HG02759 (cell line): ENCODE results near the gene KANTR.
"Not testable (repeated sequence)": the region's sequence is repeated elsewhere in the genome, so short reads cannot be mapped to it uniquely, and the experiment has no call there.

Source experiments
- ATAC-seq: cut with Tn5 transposase; IDR thresholded peaks from one replicate; pipeline ENCODE4 v1.9.1; 2021; ENCODE audit warnings: mild to moderate bottlenecking, moderate library complexity; ENCODE audit not compliant: unreplicated experiment

The KANTR gene

DNA sequence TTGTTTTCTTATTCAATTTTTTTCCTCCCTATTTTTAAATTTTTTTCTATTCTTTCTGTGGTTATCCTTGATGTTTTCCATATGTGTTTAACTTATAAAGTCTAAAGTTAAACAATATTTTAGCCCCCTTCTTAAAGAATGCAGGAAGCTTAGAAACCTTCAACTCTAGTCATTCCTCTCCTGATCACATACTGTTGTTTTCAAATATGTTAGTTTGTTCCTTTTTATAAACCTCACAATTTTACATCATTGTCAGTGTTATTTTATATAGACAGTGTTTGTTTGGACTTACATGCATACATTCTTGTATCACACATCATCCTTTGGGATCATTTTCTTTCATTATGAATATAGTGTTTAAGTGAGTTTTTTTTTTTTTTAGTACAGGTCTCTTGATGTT lies 31.6 kb downstream of the KANTR start:
- ATAC-seq, result no peak

DNA sequence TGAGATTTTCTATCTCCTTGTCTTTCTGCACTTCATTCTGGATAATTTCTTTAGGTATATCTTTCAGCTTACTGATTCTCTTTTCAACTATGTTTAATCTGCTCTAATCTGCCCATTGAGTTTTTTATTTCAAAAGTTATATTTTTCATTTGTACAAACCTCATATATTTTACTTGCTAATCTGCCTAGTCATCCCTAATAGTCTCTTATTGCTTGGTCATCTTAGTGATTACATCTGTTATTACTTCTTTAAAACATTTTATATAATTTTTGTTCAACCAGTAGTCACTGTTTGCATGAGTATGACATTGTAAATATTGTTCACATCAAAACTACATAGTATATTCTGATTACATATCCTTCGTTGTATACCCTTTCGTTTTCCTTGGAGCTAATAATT lies 32.4 kb downstream of the KANTR start:
- no peak for ATAC-seq

DNA sequence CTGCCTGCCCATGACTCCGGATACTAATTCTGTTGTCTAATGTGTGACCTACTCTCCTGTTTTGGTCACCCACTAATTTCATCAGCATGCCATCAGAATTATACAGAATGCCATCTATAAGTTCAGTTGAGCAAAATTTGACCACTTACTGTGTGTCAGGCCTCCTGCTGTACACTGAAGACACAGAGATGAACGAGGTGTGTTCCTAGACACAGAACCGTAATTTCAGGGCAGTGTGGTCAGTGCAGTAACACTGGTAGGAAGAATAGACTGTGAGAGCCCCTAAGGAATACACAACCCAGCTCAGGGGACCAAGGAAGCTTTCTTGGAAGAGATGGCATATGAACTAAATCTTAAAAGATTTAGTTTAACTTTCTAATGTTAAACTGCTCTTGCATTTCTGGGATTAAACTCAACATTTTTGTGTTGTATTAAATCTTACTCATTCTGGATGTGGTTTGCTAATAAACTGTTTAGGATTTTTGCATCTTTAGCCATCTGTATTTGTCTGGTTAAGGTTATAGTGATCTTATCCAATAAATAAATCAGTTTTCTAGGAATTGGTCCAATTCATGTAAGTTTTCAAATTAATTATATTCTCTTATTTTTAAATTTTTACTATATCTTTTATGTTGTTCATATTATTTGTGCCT lies 34.3 kb downstream of the KANTR start:
- no peak for ATAC-seq

DNA sequence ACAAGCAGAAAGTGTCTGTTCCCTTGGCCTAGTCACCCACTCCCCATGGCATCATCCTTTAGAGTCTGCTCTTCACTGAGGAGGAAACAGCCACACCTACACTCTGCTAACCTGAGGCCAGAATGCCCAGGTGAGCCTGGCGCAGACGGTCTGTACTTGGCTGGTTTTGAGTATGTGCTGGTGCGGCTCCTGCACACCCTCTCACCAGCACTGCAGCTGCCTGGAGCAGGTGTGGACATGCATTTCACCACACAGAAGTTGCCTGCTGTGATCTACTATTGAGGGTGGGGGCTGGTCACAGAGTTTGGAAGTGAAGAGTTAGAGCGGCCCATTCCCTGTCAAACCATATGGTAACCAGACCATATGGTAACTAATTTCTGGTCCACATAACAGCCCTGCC lies 39.5 kb downstream of the KANTR start:
- ATAC-seq, result no peak

DNA sequence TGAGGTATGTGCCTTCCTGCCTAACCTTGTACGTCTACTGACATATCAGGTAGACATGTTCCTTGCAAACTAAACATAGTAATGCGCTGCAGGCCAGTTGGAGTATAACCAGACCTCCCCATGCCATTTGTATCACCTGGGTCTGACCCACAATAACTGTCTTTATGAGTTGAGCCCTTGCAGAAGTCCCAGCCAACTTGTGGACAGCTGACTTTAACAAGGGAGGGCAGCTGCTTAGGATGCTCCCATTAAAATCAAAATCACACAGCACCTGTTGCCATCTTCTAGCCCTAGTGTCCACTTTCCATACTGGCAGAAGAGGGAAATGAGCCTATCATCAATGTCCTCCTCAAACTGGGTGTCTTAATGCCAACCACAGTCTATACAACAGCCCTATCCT lies 41.6 kb downstream of the KANTR start:
- no peak for ATAC-seq

DNA sequence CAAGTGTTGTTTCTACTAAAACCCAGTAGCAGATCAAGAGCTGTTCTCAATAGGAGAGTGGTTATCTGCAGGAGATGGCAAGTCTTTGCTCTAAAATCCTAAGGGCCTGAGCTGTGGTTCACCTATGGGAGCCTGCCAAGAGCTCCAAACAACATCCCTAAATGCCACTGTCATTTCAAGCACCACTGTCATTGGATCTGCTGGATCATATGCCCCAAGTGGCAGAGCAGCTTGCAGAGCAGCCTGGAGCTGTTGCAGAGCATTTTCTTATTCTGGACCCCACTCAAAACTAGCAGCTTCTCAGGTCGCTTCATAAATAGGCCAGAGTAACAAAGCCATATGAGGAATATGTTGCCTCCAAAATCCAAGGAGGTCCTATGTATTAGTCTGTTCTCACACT lies 59.6 kb downstream of the KANTR start:
- no peak for ATAC-seq

DNA sequence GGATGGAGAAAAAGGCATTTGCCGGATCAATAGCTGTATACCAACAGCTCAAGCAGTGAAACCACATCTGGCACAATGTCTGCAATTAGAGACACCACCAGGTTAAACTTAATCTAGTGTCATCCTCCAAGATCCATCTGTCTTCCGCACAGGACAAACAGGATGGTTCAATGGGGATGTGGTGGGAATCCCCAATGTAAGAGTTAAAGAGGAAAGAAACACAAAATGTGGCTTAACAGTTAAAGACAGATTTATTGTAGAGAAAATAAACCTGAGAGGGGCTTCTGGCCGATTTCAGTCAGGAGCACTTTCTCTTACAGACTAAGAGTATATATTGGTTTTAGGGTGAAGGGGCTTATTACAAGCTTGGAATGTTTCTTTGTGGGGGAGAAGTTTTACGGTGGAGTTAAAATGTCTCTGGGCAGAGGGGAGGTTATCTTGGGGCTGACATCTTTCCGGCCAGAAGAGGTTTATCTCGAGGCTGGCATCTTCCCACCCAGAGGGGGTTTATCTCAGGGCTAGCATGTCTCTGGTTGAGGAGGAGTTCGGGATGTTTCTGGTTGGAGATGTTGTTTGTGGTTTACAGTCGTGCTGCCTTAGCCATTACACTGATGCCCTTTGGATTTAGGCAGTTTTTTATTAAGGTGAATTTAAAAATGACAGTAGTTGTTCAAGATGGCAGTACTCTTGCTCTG lies 61.7 kb downstream of the KANTR start:
- ATAC-seq, result no peak

DNA sequence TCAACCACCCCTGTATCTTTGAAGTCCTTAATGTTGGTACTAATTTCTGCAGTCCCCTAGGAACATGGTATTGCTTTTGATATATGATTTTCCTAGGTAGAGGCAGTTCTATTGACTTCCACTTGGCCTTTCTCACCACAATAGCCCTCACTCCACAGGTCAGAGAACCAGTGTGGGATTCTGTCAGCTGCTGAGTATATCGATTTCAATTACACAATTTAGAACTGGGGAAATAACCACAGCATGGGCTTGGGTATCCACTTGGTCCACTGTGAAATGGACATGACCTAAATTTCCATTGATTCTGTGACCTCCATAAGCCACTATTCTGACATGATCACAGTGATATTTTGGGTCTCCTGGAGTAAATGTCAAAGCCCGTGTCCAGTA lies 62.3 kb downstream of the KANTR start:
- ATAC-seq, result no peak

DNA sequence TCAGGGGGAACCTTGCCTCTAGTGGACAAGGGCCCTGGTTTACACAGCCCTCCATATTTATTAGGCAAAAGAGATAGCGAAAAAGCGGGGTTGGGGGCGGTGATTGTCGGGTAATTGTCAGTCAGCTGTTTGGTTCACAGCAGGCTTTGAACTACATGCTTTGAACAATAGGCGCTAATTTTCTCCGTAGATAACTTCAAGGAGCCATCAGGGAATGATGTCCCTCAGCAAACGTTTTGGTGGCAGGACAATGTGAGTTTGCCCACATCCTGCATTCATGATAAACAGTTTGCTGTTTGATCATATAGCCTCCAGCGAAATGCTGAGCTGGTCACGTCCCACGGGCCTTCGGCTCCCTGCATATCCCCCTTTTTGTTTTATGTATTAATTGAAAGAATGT lies 65.2 kb downstream of the KANTR start:
- ATAC-seq, result no peak

DNA sequence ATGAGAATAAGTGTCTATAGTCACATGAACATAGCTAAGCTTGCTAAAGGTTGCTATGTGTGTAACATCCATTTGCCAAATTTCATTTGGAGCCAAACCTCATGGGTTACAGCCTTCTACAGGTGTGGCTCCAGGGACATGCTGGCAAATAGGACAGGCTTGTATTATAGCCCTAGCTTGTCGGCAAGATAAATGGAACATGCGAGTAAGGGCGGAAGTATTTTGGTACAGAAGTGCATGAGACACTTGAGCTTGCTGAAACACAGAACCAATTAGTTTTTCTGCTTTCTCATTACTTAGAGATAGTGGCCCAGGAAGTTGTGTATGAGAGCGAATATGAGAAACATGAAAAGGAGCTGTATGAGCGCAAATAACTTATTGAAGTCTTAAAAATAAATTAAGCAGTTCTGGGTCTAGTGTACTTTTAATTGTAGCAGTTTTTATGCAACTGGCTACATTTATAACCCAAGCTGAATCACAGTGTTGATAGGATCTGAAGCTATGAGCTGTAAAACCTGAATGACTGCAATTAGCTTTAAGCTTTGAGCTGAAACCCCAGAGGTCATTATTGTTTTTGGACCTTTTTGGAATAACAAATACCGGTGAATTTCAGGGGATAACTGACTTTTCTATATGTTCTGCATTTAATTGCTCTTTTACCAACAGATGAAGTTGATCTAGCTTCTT lies 66.5 kb downstream of the KANTR start:
- ATAC-seq, result no peak

DNA sequence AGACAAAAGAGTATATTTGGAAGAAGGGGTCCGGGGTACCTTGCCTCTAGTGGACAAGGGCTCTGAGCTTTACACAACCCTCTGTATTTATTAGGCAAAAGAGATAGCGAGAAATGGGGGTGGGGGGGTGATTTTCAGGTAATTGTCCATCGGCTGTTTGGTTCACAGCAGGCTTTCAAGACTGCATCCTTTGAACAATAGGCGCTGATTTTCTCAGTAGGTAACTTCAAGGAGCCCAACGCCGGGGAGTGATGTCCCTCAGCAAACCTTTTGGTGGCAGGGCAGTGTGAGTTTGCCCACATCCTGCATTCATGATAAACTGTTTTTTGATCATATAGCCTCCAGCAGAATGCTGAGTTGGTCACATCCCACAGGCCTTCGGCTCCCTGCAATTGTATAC lies 69.5 kb downstream of the KANTR start:
- no peak for ATAC-seq

DNA sequence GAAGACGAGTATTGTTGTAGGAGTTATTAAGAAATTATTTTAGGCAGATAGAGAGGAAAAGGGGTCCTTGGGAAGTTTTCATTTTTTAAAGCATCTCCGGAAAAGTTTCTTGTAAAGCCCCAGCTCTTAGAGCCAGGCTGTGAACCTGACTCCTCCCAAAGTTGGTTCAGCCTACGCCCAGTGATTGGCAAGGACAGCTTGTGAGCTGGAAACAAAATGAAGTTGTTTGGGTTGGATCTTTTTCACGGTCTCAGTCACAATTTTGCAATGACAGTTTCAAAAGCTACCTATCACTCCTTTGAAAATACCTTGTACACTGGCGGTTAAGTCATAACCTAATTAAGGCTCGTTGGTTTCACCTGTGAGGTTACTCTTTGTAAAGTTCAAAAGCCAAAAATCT lies 70.6 kb downstream of the KANTR start:
- not testable (repeated sequence) for ATAC-seq

DNA sequence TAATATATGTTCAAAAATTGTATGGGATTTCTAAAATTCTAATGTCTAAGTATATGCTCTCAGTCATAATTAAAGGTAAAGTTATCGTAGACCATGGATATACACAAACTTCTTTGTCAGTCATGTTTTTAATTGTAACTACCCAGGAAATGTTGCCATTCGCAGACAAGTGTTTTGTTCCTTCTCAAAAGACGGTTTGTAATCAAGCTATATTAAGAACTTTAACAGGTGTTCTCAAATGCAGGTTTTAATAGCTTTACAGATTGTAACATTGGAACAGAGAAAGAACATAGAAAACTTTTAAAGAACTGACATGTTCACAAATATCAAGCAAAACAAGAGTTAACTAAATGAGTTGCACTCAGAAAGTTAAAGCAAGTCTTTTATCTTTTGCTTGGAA lies 72.2 kb downstream of the KANTR start:
- ATAC-seq, result no peak

DNA sequence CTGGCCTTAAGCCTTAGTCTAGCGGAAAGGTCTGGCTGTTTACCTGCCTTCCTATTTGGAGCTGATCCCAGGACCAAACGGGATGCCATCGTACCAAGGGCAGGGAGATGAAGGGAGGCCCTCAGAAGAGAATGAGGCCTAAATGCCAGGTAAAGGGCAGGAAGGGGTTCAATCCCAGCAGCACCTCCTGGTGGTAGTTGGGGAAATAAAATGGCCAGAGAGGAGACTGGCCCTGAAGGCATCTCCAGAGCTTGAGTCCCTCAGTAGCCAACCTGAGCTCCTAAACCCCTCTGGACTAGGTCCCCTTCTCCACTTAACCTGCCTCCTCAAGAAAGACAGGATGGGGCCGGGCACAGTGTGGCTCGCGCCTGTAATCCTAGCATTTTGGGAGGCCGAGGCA lies 77.4 kb downstream of the KANTR start:
- no peak for ATAC-seq
